Naive thymus-derived CD4-positive, alpha-beta T cell (primary cell): ENCODE data around the gene KDM4B. TPM values are rescaled to one million over a fixed set of nuclear protein-coding genes. Genes with fewer than 3 reads are reported as not detected.

Source experiments
- ATAC-seq: fragments of 150-1000 bp; cut with Tn5 transposase; 2 replicates; pipeline ENCODE4 v1.10.0; 2021; ENCODE audit warnings: mild to moderate bottlenecking, moderate library complexity
- CTCF ChIA-PET: fragments of 350-600 bp; sonication (Branson Sonifier 250); formaldehyde crosslinking; loops from one replicate; lab custom pipeline; 2021; ENCODE audit warnings: antibody characterized with exemption; lab: Charles Lee
- POLR2A ChIA-PET: fragments of 350-600 bp; sonication (Branson Sonifier 250); formaldehyde crosslinking; loops from one replicate; lab custom pipeline; 2021; ENCODE audit warnings: antibody characterized with exemption, inconsistent platforms; lab: Charles Lee
- DNase-seq, 9 donors: peaks; one replicate each; pipeline versions ENCODE4 v3.0.0 to v3.0.0-alpha.2; 2020 to 2022; ENCODE audit warnings: mixed read lengths in 1 of 9
- H3K27ac ChIP-seq: one replicate; pipeline ENCODE4 v1.7.0; 2013; ENCODE audit warnings: mild to moderate bottlenecking, low read depth, low read length, moderate library complexity
- H3K27me3 ChIP-seq, 2 donors: one replicate each; pipeline ENCODE4 v1.7.0; 2013; ENCODE audit warnings: low read length in 2 of 2, mild to moderate bottlenecking in 2 of 2, moderate library complexity in 2 of 2; ENCODE audit not compliant: control insufficient read depth in 2 of 2, insufficient read depth in 2 of 2
- H3K36me3 ChIP-seq, 3 experiments: 1 replicate in 2 of 3; 2 replicates in 1 of 3; pipeline ENCODE4 v1.7.0; 2013; ENCODE audit warnings: low read length in 3 of 3, mild to moderate bottlenecking in 3 of 3, moderate library complexity in 1 of 3; ENCODE audit not compliant: insufficient read depth in 3 of 3, control insufficient read depth in 2 of 3
- H3K4me1 ChIP-seq, 2 donors: one replicate each; pipeline ENCODE4 v1.7.0; 2013; ENCODE audit warnings: low read length in 2 of 2, mild to moderate bottlenecking in 2 of 2, moderate library complexity in 1 of 2; ENCODE audit not compliant: control insufficient read depth in 2 of 2, insufficient read depth in 2 of 2
- H3K4me3 ChIP-seq: 2 replicates; pipeline ENCODE4 v1.7.0; 2013; ENCODE audit warnings: mild to moderate bottlenecking, low read length
- H3K9me3 ChIP-seq, 3 experiments: 1 replicate in 2 of 3; 2 replicates in 1 of 3; pipeline ENCODE4 v1.7.0; 2013; ENCODE audit warnings: low read length in 3 of 3; ENCODE audit not compliant: control insufficient read depth in 2 of 3
- H3K27ac Mint-ChIP-seq, 9 donors: one replicate each; pipeline ENCODE4 v1.8.0; 2020 to 2022; ENCODE audit warnings: mixed read lengths in 9 of 9, mild to moderate bottlenecking in 8 of 9, moderate library complexity in 5 of 9, inconsistent platforms in 2 of 9
- H3K27me3 Mint-ChIP-seq, 5 donors: one replicate each; pipeline ENCODE4 v1.8.0; 2021 to 2022; ENCODE audit warnings: mixed read lengths in 5 of 5, mild to moderate bottlenecking in 1 of 5
- H3K36me3 Mint-ChIP-seq, 5 donors: one replicate each; pipeline ENCODE4 v1.8.0; 2020 to 2022; ENCODE audit warnings: mixed read lengths in 5 of 5, mild to moderate bottlenecking in 3 of 5, inconsistent platforms in 1 of 5
- H3K4me1 Mint-ChIP-seq, 7 donors: one replicate each; pipeline ENCODE4 v1.8.0; 2020 to 2022; ENCODE audit warnings: mixed read lengths in 7 of 7, mild to moderate bottlenecking in 3 of 7, inconsistent platforms in 1 of 7
- H3K4me3 Mint-ChIP-seq, 10 donors: one replicate each; pipeline ENCODE4 v1.8.0; 2020 to 2022; ENCODE audit warnings: mild to moderate bottlenecking in 10 of 10, mixed read lengths in 10 of 10, moderate library complexity in 6 of 10, inconsistent platforms in 2 of 10
- H3K9me3 Mint-ChIP-seq, 11 donors: one replicate each; pipeline ENCODE4 v1.8.0; 2020 to 2022; ENCODE audit warnings: mixed read lengths in 11 of 11, mild to moderate bottlenecking in 4 of 11, inconsistent platforms in 1 of 11, moderate library complexity in 1 of 11
- intact Hi-C, 2 donors: fragments of 100-400 bp; cut with micrococcal nuclease; formaldehyde crosslinking; loops; one replicate each; pipeline ENCODE4 v1.15.1; 2023
- polyA plus RNA-seq, 2 donors: library from polyadenylated mRNA; unstranded; fragments of 300-500 nt; fragmentation: Illumina TruSeq; gene quantifications; one replicate each; pipeline ENCODE4 v1.2.3, GENCODE V29; 2021
- total RNA-seq, 6 experiments: library from RNA in 5 of 6; stranded (reverse) in 5 of 6; gene quantifications; 1 replicate in 5 of 6; 2 replicates in 1 of 6; pipeline ENCODE4 v1.2.3 and lab custom pipeline; 2021 to 2026

KDM4B gene
- total and polyA plus RNA-seq, 7 experiments from 2014 or later, result 8.1 to 78.0 (median 46.7) TPM

DNA sequence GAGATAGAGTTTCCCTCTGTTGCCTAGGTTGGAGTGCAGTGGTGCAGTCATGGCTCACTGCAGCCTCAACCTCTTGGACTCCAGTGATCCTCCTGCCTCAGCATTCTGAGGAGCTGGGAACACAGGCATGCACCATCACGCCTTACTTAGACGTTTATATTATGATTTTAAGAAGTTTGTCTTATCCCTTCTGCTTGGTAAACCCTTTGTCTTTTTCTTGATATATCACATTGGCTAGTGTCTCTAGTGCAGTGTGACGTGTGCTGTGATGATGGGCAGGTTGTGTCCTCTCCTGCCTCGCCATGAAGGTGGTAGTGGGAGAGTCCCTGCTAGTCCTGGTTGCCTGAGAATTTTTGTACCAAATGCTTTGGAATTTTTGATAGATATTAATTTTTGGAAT is 93.9 kb downstream of the KDM4B start:
- Mint-ChIP-seq H3K9me3 (peaks cover 0 to 23% (median 6%) of the 10 kb centered on the region in 11 donors), H3K4me3 (no peak overlapping the region), H3K27me3 (no peaks in the 10 kb centered on the region), H3K4me1 (peaks cover 0 to 3% (median 0%) of the 10 kb centered on the region in 7 donors), H3K27ac (no peak overlapping the region), H3K36me3 (peaks cover 21 to 42% (median 34%) of the 10 kb centered on the region in 5 donors)
- POLR2A ChIA-PET, result no interaction called here
- no peaks in the 10 kb centered on the region for H3K27me3 ChIP-seq
- no peak overlapping the region for H3K4me3 ChIP-seq
- intact Hi-C loops, result no loop called here
- H3K36me3 ChIP-seq, result peaks cover 0 to 57% (median 4%) of the 10 kb centered on the region in 3 experiments
- CTCF ChIA-PET, result no interaction called here
- DNase-seq (no peak), ATAC-seq (no peak)
- H3K9me3 ChIP-seq, result peaks cover 0 to 8% (median 0%) of the 10 kb centered on the region in 3 experiments
- H3K4me1 ChIP-seq, result no peaks in the 10 kb centered on the region
- H3K27ac ChIP-seq, result no peak overlapping the region

DNA sequence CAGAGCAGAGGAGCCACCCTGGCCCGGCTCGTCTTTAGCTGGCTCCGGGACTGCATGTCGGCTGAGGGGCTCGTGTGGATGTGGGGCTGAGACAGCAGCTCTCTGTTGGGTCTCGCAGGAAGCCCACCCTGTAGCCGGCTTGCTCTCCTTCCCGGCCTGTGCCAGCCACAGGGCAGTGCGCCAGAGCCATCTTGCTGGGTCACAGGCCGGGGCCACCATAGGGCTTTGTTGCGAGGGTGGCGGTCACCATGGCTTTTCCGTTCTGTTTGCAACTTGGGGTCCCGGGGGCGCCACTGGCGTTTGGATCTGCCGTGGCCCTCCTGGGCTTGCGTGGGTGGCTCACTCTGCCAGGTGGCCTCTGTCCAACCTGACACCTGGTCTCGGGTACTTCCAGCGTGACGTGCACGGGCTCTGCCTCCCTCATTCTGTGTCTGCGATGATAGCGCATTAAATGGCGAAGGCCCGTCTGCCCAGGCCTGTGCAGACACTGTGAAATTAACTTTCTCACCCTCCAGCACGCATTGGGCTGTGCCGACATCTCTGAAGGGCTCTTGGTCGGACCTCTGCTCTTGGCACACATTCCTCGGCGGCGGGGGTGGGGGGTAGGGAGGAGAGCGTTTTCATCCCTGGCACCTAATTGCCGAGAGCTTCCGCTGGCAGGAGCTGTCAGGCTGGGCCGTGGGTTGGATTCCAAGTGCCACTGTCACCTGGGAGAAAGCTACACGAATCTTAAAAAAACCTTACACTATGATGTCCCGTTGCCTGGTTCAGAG is 95.1 kb downstream of the KDM4B start:
- intact Hi-C loops, result no loop called here

DNA sequence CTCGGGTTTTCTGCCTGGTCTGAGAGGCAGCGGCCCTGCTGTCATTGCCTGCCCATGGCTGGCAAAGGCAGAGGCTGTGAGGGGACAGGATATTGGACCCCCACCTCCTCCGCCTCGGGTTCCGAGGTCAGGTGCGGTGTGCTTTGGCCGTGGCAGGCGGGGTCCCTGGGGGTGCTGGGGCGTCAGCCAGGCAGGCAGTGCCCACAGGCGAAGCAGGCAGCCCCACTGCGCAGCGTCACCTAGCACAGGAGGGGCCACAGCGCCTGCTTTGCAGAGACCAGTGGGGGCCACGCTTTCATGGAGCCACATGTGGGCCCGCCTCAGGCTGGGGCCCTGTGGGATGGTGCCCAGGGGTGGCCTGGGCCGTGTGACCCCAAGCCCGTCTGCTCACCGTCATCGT is 96.0 kb downstream of the KDM4B start:
- peaks cover 0 to 8% (median 0%) of the 10 kb centered on the region in 3 experiments for H3K9me3 ChIP-seq
- H3K27ac ChIP-seq, result no peak overlapping the region
- no peaks in the 10 kb centered on the region for H3K27me3 ChIP-seq
- no peaks in the 10 kb centered on the region for H3K4me1 ChIP-seq
- intact Hi-C loops, result no loop called here
- Mint-ChIP-seq H3K4me1 (peaks cover 0 to 3% (median 0%) of the 10 kb centered on the region in 7 donors), H3K4me3 (no peak overlapping the region), H3K36me3 (peaks cover 21 to 39% (median 31%) of the 10 kb centered on the region in 5 donors), H3K27ac (no peak overlapping the region), H3K27me3 (no peaks in the 10 kb centered on the region), H3K9me3 (peaks cover 0 to 23% (median 6%) of the 10 kb centered on the region in 11 donors)
- ATAC-seq, result no peak
- CTCF ChIA-PET, result no interaction called here
- no peak for DNase-seq
- H3K36me3 ChIP-seq, result peaks cover 0 to 49% (median 4%) of the 10 kb centered on the region in 3 experiments
- POLR2A ChIA-PET, result no interaction called here
- no peak overlapping the region for H3K4me3 ChIP-seq

More for the DNA sequence above, 95.1 kb downstream of the KDM4B start:
- Mint-ChIP-seq H3K4me1 (peaks cover 0 to 3% (median 0%) of the 10 kb centered on the region in 7 donors), H3K9me3 (peaks cover 0 to 23% (median 6%) of the 10 kb centered on the region in 11 donors), H3K27me3 (no peaks in the 10 kb centered on the region), H3K36me3 (peaks cover 21 to 39% (median 34%) of the 10 kb centered on the region in 5 donors), H3K27ac (no peak overlapping the region), H3K4me3 (no peak overlapping the region)
- no peaks in the 10 kb centered on the region for H3K4me1 ChIP-seq
- POLR2A ChIA-PET, result no interaction called here
- DNase-seq (no peak), ATAC-seq (no peak)
- H3K4me3 ChIP-seq, result no peak overlapping the region
- no peak overlapping the region for H3K27ac ChIP-seq
- CTCF ChIA-PET, result no interaction called here
- no peaks in the 10 kb centered on the region for H3K27me3 ChIP-seq
- peaks cover 0 to 8% (median 0%) of the 10 kb centered on the region in 3 experiments for H3K9me3 ChIP-seq
- peaks cover 0 to 54% (median 4%) of the 10 kb centered on the region in 3 experiments for H3K36me3 ChIP-seq

DNA sequence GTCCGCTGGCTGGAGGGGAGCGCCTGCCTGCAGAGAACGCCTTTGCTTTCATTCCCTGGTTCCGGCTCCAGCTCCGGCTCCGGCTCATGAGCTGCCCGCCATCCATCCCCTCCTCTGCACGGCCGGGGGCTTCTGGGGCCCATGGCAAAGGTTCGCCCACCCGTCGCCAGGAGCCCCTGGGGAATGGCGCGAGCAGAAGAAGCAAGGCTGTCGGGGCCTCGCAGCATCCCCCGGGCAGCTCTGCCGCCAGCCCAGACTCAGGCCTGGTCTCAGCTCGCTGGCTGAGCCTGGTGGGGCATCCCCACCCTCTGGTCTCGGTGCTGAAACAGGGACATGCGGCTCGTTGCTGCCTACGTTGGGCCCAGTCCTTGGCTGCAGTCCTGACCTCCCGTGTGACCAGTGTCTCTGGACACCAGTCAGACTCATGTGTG is 96.8 kb downstream of the KDM4B start:
- no peak overlapping the region for H3K27ac Mint-ChIP-seq
- peaks cover 0 to 8% (median 0%) of the 10 kb centered on the region in 3 experiments for H3K9me3 ChIP-seq
- H3K9me3 Mint-ChIP-seq, result peaks cover 0 to 23% (median 6%) of the 10 kb centered on the region in 11 donors
- no peaks in the 10 kb centered on the region for H3K27me3 ChIP-seq
- no peaks in the 10 kb centered on the region for H3K27me3 Mint-ChIP-seq
- no peaks in the 10 kb centered on the region for H3K4me1 ChIP-seq
- H3K27ac ChIP-seq, result no peak overlapping the region
- H3K4me3 Mint-ChIP-seq, result no peak overlapping the region
- H3K36me3 ChIP-seq, result peaks cover 0 to 55% (median 4%) of the 10 kb centered on the region in 3 experiments
- ChIA-PET POLR2A (no interaction called here), CTCF (no interaction called here)
- intact Hi-C loops, result no loop called here
- H3K4me1 Mint-ChIP-seq, result peaks cover 0 to 3% (median 0%) of the 10 kb centered on the region in 7 donors
- no peak overlapping the region for H3K4me3 ChIP-seq
- no peak for DNase-seq
- peaks cover 21 to 36% (median 27%) of the 10 kb centered on the region in 5 donors for H3K36me3 Mint-ChIP-seq
- ATAC-seq, result no peak

DNA sequence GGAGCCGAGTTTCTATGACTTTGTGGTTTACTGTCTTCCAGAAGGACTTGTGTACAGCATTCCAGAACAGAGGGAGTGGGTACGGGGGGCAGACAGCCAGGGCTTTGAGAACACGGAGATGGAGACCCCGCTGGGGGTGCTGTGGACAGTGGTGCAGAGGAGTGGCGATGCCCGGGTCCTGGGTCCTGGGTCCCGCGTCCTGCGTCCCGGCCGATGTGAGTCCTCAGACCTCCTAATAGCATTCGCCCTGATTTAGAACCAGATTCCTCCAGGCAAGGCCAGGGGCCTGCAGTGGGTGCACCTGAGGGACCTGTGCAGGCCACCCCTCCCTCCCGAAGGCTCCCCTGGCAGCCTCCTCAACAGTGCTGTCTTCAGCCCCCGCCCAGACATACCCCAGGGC is 97.9 kb downstream of the KDM4B start:
- Histone ChIP-seq H3K9me3 (peaks cover 0 to 7% (median 0%) of the 10 kb centered on the region in 3 experiments), H3K4me3 (no peak overlapping the region), H3K27me3 (no peaks in the 10 kb centered on the region), H3K4me1 (no peaks in the 10 kb centered on the region), H3K27ac (no peak overlapping the region), H3K36me3 (peaks cover 0 to 57% (median 4%) of the 10 kb centered on the region in 3 experiments)
- Mint-ChIP-seq H3K27me3 (no peaks in the 10 kb centered on the region), H3K36me3 (peaks cover 12 to 25% (median 18%) of the 10 kb centered on the region in 5 donors), H3K4me3 (no peak overlapping the region), H3K4me1 (peaks cover 0 to 4% (median 0%) of the 10 kb centered on the region in 7 donors), H3K27ac (no peak overlapping the region), H3K9me3 (peaks cover 0 to 16% (median 5%) of the 10 kb centered on the region in 11 donors)
- ChIA-PET CTCF (no interaction called here), POLR2A (no interaction called here)
- ATAC-seq (no peak), DNase-seq (no peak)
- intact Hi-C loops, result no loop called here

DNA sequence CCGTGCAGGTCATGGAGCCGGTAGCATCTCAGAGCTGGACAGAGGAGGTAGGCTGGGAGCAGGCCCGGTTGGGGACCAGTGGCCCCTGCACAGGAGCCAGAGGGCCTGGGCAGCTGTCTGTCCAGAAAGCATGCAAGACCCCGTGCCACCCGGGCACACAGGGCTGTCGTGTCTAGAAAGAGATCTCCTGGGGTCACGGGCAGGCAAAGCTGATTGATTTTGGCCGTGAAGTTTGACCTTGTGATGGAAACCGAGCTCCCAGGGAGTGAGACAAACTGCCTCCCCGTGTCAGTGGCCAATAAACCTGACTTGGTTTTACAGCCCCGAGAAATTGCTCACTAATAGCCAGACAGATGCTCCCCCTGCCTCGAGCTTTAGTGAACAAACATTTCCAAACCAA is 98.8 kb downstream of the KDM4B start:
- CTCF ChIA-PET, result no interaction called here
- POLR2A ChIA-PET, result no interaction called here

More for the DNA sequence above, 98.8 kb downstream of the KDM4B start:
- peaks cover 6 to 17% (median 11%) of the 10 kb centered on the region in 5 donors for H3K36me3 Mint-ChIP-seq
- Histone ChIP-seq H3K36me3 (peaks cover 0 to 54% (median 4%) of the 10 kb centered on the region in 3 experiments), H3K27ac (no peak overlapping the region), H3K4me3 (no peak overlapping the region), H3K4me1 (no peaks in the 10 kb centered on the region), H3K9me3 (no peaks in the 10 kb centered on the region), H3K27me3 (no peaks in the 10 kb centered on the region)
- H3K9me3 Mint-ChIP-seq, result peaks cover 0 to 7% (median 3%) of the 10 kb centered on the region in 11 donors
- peaks cover 0 to 4% (median 0%) of the 10 kb centered on the region in 7 donors for H3K4me1 Mint-ChIP-seq
- intact Hi-C loops, result no loop called here
- ATAC-seq, result no peak
- DNase-seq, result no peak
- H3K4me3 Mint-ChIP-seq, result no peak overlapping the region
- H3K27ac Mint-ChIP-seq, result no peak overlapping the region
- no peaks in the 10 kb centered on the region for H3K27me3 Mint-ChIP-seq
